HG03175 (cell line): ENCODE measurements around the gene ZNF148.

Experiments
- ATAC-seq: cut with Tn5 transposase; IDR thresholded peaks from one replicate; pipeline ENCODE4 v1.9.1; 2021; ENCODE audit warnings: mild to moderate bottlenecking, moderate library complexity; ENCODE audit not compliant: unreplicated experiment

The ZNF148 gene

DNA sequence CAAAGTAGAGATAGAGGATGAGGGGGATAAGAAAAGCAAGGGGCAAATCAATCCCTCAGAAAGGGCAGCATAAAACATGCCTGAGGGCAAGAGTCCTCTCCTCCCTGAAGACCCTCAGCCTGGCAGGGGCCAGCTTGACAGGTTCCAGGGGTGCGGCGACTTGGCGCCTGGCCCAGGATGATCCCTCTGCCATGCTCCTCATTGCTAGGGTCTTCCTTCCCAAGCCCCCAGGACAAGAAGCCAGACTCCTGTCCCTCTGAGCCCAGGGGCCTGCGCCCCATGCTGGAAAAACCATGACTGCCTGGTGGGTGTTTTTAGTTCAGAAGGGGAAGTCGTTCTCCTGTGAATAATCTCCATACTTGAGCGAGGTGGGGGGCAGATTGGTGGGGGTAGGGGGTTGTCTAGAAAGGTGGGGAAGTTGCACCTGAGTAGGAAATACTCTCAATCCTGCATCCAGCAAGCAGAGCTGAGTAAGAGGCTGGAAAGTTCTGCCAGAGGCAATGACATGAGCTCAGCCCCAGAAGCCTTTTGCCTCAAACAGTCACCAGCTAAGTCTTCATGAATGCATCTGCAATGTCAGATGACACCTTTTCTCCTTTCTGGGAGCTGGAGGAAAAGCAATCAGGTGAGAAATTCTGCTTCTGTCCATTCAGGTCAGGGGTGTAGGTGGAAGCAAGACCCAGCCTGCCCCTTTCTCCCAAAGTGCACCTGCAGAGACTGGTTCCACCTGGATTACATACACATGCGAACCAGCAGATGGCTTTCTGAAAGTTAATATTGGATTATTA lies 180.9 kb downstream of the ZNF148 start:
- ATAC-seq, result no peak

GRCh38 chr3:125192190-125193035 lies 182.7 kb downstream of the ZNF148 start:
- ATAC-seq, result peak; percentile 62

- ATAC-seq, result no peak
These were observed 183.4 kb downstream of the ZNF148 start for GRCh38 chr3:125191730-125192129.

GRCh38 chr3:125191256-125191655 lies 183.9 kb downstream of the ZNF148 start:
- ATAC-seq, result no peak

DNA sequence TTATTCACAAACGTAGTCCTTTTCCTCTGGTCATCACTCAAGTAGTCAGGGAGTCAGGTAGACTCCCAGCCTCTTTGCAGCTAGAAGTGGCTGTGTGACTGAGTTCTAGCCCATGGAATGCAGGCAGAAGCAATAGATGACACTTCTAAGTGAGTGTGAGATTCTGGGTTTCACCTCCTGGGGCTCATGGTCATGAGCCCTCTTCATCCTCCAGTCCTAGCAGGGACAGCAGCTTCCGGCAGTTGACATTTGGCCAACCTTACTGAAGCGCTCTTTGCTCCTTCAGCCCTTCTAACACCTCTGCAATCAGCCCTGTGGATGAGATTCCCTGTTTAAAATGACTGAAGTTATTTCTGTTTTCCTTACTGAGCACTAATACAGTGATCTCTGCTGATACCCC lies 184.3 kb downstream of the ZNF148 start:
- ATAC-seq, result no peak

- no peak for ATAC-seq
These were observed 185.6 kb downstream of the ZNF148 start for GRCh38 chr3:125189378-125190165.

GRCh38 chr3:125188955-125189354 lies 186.2 kb downstream of the ZNF148 start:
- ATAC-seq, result no peak

- no peak for ATAC-seq
These were observed 187.6 kb downstream of the ZNF148 start for GRCh38 chr3:125187599-125187910.

DNA sequence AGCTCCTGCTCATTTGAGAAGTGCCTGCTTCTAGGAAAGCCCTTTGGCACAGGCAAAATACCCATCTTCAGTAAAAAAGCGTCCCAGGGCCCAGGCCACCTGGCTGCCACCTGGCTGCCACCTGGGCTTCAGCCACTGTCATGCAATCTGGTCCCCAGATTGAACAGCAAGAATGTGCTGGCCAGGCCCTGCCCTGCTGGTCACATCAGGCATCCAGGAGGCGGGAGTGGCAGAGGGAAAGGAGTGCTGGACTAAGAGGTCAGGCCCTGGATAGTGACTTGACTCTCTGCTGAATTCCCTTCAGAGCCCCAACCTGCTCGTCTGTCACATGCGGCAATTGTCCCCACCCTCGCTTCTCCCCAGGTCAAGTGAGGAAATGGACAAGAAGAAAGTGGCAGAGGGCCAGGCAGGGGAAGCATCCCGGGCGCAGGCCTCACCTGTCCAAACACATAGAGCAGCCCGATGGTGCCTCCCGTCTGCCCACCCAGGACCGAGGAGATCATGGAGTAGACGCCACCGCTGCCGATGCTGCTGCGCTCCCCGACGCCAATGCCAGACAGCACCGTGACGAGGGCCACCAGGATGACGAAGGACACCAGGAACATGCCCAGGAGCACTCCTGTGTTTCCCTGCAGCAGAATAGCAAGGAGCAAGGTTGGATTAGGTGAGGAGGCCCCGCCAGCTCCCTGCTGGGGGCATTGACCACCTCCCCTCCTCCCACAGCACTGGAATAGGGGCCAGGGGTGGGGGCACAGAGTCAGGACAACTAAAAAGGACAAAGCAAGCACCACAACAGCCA lies 188.1 kb downstream of the ZNF148 start:
- no peak for ATAC-seq

GRCh38 chr3:125186261-125186787 lies 188.8 kb downstream of the ZNF148 start:
- ATAC-seq, result peak; percentile 46

DNA sequence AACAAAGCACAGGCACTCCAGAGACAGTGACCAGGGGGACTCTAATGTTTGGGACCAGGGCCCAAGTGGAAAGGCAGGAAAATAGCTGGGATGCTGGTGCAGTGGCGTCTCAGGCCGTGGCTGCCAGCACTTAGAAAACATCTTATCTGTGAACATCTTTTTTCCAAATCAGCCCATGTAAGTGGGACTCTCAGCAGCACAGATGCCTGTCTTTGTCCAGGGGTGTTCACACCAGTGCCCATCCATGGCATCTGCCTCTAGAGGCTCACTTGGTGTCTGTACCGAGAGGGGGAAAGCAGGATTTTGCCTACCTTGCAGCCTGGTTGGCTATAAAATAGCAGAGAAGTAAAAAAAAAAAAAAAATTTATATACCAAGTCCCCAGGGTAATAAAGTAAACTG lies 189.3 kb downstream of the ZNF148 start:
- ATAC-seq, result no peak

- ATAC-seq, result no peak
These were observed 195.3 kb downstream of the ZNF148 start for GRCh38 chr3:125179884-125180240.

- ATAC-seq, result peak; percentile 77
These were observed 195.8 kb downstream of the ZNF148 start for GRCh38 chr3:125179143-125179883.

DNA sequence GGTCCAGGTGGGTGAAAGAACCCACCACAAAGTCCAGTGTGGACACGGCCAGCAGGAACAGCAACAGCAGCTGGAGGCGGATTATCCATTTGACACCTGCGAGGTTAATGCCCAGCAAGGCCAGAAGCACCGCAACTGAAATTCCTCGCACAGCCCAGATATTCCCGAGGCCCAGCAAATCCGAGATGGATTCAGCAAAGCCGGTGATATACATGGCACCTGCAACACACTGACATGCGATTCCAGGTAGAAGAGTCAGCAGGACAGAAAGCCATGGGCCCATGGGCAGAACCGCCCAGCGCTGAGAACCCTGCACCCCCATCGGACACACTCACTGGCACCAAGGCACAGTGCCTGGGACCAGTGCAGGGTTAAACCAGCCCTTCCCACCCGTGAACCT lies 197.4 kb downstream of the ZNF148 start:
- ATAC-seq, result no peak
